Right atrium auricular region (tissue), 2 donors: ENCODE measurements around the gene FHIT. TPM values are rescaled to one million over a fixed set of nuclear protein-coding genes. Genes with fewer than 3 reads are reported as not detected.

Source experiments
- DNase-seq: peaks from one replicate; pipeline ENCODE4 v3.0.0-alpha.2; 2019; ENCODE audit warnings: low spot score
- H3K27ac ChIP-seq, 2 donors: fragments of 200-600 bp; sonication (generic); 1 replicate in 1 of 2; 2 replicates in 1 of 2; pipeline ENCODE4 v1.5.1; 2016 to 2019
- H3K27me3 ChIP-seq, 2 donors: fragments of 200-600 bp; sonication (generic); one replicate each; pipeline versions ENCODE4 v1.5.1 to v1.6.0; 2017 to 2019
- H3K36me3 ChIP-seq: fragments of 200-600 bp; sonication (generic); one replicate; pipeline ENCODE4 v1.5.1; 2016
- H3K4me1 ChIP-seq, 2 donors: fragments of 200-600 bp; sonication (generic); one replicate each; pipeline versions ENCODE4 v1.5.1 to v1.6.0; 2017 to 2019
- H3K4me3 ChIP-seq, 2 donors: fragments of 200-600 bp; sonication (generic); 1 replicate in 1 of 2; 2 replicates in 1 of 2; pipeline ENCODE4 v1.5.1; 2017 to 2019; ENCODE audit warnings: mild to moderate bottlenecking in 1 of 2, moderate library complexity in 1 of 2
- H3K9me3 ChIP-seq, 2 donors: fragments of 200-600 bp; sonication (generic); one replicate each; pipeline ENCODE4 v1.5.1; 2019
- CTCF ChIP-seq, 2 donors: fragments of 200-600 bp; sonication (generic); IDR thresholded peaks; one replicate each; pipeline ENCODE4 v1.5.1; 2019; ENCODE audit warnings: antibody characterized with exemption in 2 of 2
- total RNA-seq, 2 donors: library from RNA; depleted of rRNA; stranded (reverse); fragments of >200 nt; gene quantifications; one replicate each; pipeline ENCODE4 v1.1.0, GENCODE V29; 2016

The FHIT gene
- total RNA-seq, 2 donors from 2014 or later = 10.4 to 11.0 TPM

- no peak for DNase-seq
- no peaks in the 10 kb centered on the region for H3K36me3 ChIP-seq
- H3K27me3 ChIP-seq = no peaks in the 10 kb centered on the region
- no peak overlapping the region for H3K27ac ChIP-seq
- H3K9me3 ChIP-seq = no peaks in the 10 kb centered on the region
- H3K4me3 ChIP-seq = no peak overlapping the region
- no peak for TF ChIP-seq CTCF (IDR thresholded peaks at IDR 0.05)
- no peaks in the 10 kb centered on the region for H3K4me1 ChIP-seq
These were observed 1368.5 kb downstream of the FHIT start for GRCh38 chr3:59882746-59883145.

- no peaks in the 10 kb centered on the region for H3K9me3 ChIP-seq
- TF ChIP-seq CTCF (IDR thresholded peaks at IDR 0.05) = no peak
These were observed 1370.5 kb downstream of the FHIT start for GRCh38 chr3:59880717-59881116.

DNA sequence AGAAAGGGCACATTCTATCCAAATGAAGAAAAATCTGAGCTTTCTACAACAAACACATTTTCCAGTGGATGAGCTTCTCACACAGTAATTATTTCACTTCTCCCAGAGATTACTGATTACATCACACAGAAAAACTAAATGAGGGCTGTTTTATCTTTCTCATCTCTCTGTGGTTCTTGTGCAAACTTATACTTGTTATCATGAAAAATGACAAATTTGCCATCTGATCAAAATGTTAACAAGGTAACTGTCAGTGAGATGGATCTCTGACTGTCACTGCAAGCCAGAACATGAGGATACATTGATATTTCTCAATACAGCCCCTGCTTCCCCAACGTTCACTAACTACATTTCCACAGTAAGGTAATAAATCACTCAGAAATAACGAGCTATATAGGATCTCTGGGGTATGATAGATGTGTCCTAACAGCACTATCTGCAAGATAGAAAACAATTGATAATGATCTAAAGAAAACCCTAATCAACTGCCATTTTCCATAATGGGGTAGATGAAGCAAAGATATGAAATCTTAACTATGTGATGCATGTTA is 1372.1 kb downstream of the FHIT start:
- Histone ChIP-seq H3K9me3 (no peaks in the 10 kb centered on the region), H3K4me3 (no peak overlapping the region), H3K27ac (no peak overlapping the region), H3K36me3 (no peaks in the 10 kb centered on the region), H3K27me3 (no peaks in the 10 kb centered on the region), H3K4me1 (no peaks in the 10 kb centered on the region)
- DNase-seq = no peak
- no peak for TF ChIP-seq CTCF (IDR thresholded peaks at IDR 0.05)

More at GRCh38 chr3:59880717-59881116, 1370.5 kb downstream of the FHIT start:
- Histone ChIP-seq H3K27ac (no peak overlapping the region), H3K36me3 (no peaks in the 10 kb centered on the region), H3K4me3 (no peak overlapping the region), H3K27me3 (no peaks in the 10 kb centered on the region), H3K4me1 (no peaks in the 10 kb centered on the region)
- DNase-seq = no peak

DNA sequence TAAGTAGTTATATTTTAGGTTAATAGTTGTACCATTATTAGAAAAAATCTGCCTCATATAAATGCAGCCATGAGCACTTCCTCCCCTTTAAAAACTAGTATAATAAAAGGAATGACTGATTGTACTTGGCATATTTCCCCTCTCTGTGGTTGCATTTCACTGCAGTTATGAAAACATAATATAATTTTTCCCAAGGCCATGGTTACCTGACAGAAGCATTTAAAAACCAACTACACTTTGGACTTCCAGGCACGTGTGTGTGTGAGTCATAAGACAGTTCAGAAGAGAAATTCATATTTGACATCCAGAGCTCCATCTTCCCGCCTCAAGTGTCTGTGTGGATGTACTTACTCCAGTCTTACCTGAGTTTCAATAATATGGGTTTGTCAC is 1373.2 kb downstream of the FHIT start:
- Histone ChIP-seq H3K27ac (no peak overlapping the region), H3K4me1 (no peaks in the 10 kb centered on the region), H3K9me3 (no peaks in the 10 kb centered on the region), H3K36me3 (no peaks in the 10 kb centered on the region), H3K4me3 (no peak overlapping the region), H3K27me3 (no peaks in the 10 kb centered on the region)
- DNase-seq = no peak
- no peak for TF ChIP-seq CTCF (IDR thresholded peaks at IDR 0.05)

DNA sequence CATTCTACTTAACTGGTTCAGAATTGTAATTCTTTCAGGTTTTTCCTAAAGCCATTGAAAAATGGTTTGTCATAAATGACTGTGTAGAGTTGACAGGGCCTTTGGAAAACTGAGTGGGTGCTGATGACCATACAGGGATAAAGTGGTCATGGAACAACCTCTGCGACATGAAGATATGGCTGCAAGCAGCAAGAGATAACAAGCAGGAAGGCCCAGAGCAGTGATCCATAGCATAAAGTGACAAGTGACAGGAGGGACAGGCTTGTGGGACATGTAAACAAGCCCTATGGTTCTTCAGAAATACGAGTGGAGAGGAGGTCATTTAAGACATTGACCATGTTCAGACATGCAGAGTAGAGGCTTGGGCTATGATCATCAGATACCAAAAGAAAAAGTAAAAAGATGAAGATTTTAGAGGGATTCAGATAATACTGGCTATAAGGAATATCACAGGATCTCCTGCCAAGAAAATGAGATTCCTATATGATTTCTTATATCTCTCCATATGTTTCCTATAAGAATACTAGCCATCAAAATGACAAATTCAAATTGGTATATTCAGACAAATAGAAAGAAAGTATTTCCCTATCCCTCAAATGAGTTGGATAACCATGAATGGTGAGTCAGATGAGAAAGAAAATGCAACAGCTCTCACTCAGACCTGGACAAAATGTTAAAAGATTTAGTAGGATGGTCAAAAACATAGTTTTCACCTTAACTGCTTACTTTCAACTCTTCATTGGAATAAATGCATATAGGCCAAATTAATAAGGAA is 1373.8 kb downstream of the FHIT start:
- Histone ChIP-seq H3K4me3 (no peak overlapping the region), H3K4me1 (no peaks in the 10 kb centered on the region), H3K27ac (no peak overlapping the region), H3K9me3 (no peaks in the 10 kb centered on the region), H3K36me3 (no peaks in the 10 kb centered on the region), H3K27me3 (no peaks in the 10 kb centered on the region)
- no peak for DNase-seq
- TF ChIP-seq CTCF (IDR thresholded peaks at IDR 0.05) = no peak
